ENCODE results near the gene MSH3.

Gene MSH3

DNA sequence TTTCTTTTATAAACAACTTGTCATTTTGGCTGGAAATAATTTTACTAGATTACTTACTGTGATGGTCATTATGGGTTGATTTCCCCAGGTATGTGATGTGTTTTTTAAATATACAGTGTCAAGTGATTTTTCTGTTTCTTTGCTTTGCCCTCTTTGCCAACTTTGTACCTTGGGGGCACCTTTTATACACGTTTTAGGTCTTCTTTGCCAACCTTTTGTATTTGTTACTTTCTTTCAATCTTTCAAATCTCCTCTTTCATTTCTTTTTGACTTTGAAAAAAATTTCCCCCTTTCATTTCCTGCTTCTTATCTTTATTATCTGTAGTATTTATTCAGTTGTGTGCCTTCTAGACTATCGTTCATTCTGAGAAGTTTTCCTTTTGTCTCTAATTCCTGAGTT is 65.7 kb downstream of the MSH3 start:
- no peaks in the 10 kb centered on the region for H3F3A ChIP-seq (ENCODE audit: control insufficient read depth, insufficient read depth)
- H3K36me3 ChIP-seq (ENCODE audit: control insufficient read depth, low read length) = peaks cover 16% of the 10 kb centered on the region
- H3K79me2 ChIP-seq (ENCODE audit: control insufficient read depth, low read length) = no peaks in the 10 kb centered on the region
- H4K20me1 ChIP-seq (ENCODE audit: control insufficient read depth, insufficient read depth, low read depth, low read length) = no peaks in the 10 kb centered on the region
- H3K9me3 ChIP-seq (ENCODE audit: control insufficient read depth, insufficient read depth, low read length) = no peaks in the 10 kb centered on the region
- H3K4me3 ChIP-seq (ENCODE audit: low read length) = no peak overlapping the region
- no peaks in the 10 kb centered on the region for H3K4me1 ChIP-seq (ENCODE audit: control insufficient read depth, low read length)
- H3K27me3 ChIP-seq (ENCODE audit: control insufficient read depth, low read length) = no peaks in the 10 kb centered on the region
- no peak overlapping the region for H3K27ac ChIP-seq (ENCODE audit: low read depth, low read length)
- H3K9me2 ChIP-seq (replicated peaks; ENCODE audit: control insufficient read depth, low read length) = no peaks in the 10 kb centered on the region
- TF ChIP-seq EZH2phosphoT487 (IDR thresholded peaks at IDR 0.05; ENCODE audit: borderline replicate concordance, low read length) (no peak), CTCF (IDR thresholded peaks at IDR 0.05; ENCODE audit: low read depth, low read length, poor library complexity, severe bottlenecking) (no peak)
- no peak overlapping the region for H3K4me2 ChIP-seq (ENCODE audit: low read length)

- TF ChIP-seq CTCF (IDR thresholded peaks at IDR 0.05; ENCODE audit: low read depth, low read length, poor library complexity, severe bottlenecking) = no peak
- TF ChIP-seq EZH2phosphoT487 (IDR thresholded peaks at IDR 0.05; ENCODE audit: borderline replicate concordance, low read length) = no peak
- Histone ChIP-seq H3K27me3 (ENCODE audit: control insufficient read depth, low read length) (no peaks in the 10 kb centered on the region), H3K9me2 (replicated peaks; ENCODE audit: control insufficient read depth, low read length) (no peaks in the 10 kb centered on the region), H3K27ac (ENCODE audit: low read depth, low read length) (no peak overlapping the region), H3K9me3 (ENCODE audit: control insufficient read depth, insufficient read depth, low read length) (no peaks in the 10 kb centered on the region), H3K36me3 (ENCODE audit: control insufficient read depth, low read length) (peaks cover 33% of the 10 kb centered on the region), H3K79me2 (ENCODE audit: control insufficient read depth, low read length) (no peaks in the 10 kb centered on the region), H3K4me1 (ENCODE audit: control insufficient read depth, low read length) (no peaks in the 10 kb centered on the region), H3F3A (ENCODE audit: control insufficient read depth, insufficient read depth) (no peaks in the 10 kb centered on the region), H3K4me3 (ENCODE audit: low read length) (no peak overlapping the region), H3K4me2 (ENCODE audit: low read length) (no peak overlapping the region), H4K20me1 (ENCODE audit: control insufficient read depth, insufficient read depth, low read depth, low read length) (no peaks in the 10 kb centered on the region)
These were observed 68.5 kb downstream of the MSH3 start for GRCh38 chr5:80722916-80723315.

DNA sequence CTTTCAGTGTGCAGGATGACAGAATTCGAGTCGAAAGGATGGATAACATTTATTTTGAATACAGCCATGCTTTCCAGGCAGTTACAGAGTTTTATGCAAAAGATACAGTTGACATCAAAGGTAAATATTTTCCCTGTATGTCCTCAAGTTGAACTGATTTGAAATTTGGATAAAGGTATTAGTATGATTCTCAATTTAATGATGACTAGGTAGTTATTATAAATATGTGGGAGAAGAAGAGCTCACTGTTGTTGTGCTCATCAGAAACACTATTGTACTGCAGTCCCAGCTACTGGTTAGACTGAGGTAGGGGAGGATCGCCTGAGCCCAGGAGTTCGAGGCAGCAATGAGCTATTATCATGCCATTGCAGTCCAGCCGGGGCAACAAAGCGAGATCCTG is 71.0 kb downstream of the MSH3 start:
- no peak overlapping the region for H3K4me2 ChIP-seq (ENCODE audit: low read length)
- no peaks in the 10 kb centered on the region for H3K4me1 ChIP-seq (ENCODE audit: control insufficient read depth, low read length)
- no peak overlapping the region for H3K27ac ChIP-seq (ENCODE audit: low read depth, low read length)
- H3K79me2 ChIP-seq (ENCODE audit: control insufficient read depth, low read length) = no peaks in the 10 kb centered on the region
- no peaks in the 10 kb centered on the region for H3F3A ChIP-seq (ENCODE audit: control insufficient read depth, insufficient read depth)
- no peak overlapping the region for H3K4me3 ChIP-seq (ENCODE audit: low read length)
- H3K27me3 ChIP-seq (ENCODE audit: control insufficient read depth, low read length) = no peaks in the 10 kb centered on the region
- H3K9me2 ChIP-seq (replicated peaks; ENCODE audit: control insufficient read depth, low read length) = no peaks in the 10 kb centered on the region
- TF ChIP-seq EZH2phosphoT487 (IDR thresholded peaks at IDR 0.05; ENCODE audit: borderline replicate concordance, low read length) (no peak), CTCF (IDR thresholded peaks at IDR 0.05; ENCODE audit: low read depth, low read length, poor library complexity, severe bottlenecking) (no peak)
- no peaks in the 10 kb centered on the region for H3K9me3 ChIP-seq (ENCODE audit: control insufficient read depth, insufficient read depth, low read length)
- H4K20me1 ChIP-seq (ENCODE audit: control insufficient read depth, insufficient read depth, low read depth, low read length) = no peaks in the 10 kb centered on the region
- peaks cover 47% of the 10 kb centered on the region for H3K36me3 ChIP-seq (ENCODE audit: control insufficient read depth, low read length)

DNA sequence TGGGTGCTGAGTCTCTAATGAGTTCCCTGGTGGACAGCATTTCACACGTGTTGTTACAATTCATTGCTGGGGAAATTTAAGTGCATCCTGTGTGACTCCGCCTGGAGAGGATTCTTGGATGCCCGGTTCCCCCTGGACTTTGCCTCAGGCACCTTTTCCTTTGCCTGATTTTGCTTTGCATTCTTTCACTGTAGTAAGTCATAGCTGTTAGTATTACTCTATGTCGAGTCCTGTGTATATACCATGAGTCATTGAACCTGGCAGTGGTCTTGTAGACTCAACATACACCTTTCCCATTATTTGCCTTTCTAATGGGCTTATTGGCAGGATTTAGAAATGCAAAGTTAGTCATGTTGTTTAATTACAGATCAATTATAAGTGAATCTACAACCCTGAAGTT is 82.3 kb downstream of the MSH3 start:
- no peaks in the 10 kb centered on the region for H4K20me1 ChIP-seq (ENCODE audit: control insufficient read depth, insufficient read depth, low read depth, low read length)
- no peaks in the 10 kb centered on the region for H3F3A ChIP-seq (ENCODE audit: control insufficient read depth, insufficient read depth)
- no peaks in the 10 kb centered on the region for H3K79me2 ChIP-seq (ENCODE audit: control insufficient read depth, low read length)
- no peaks in the 10 kb centered on the region for H3K27me3 ChIP-seq (ENCODE audit: control insufficient read depth, low read length)
- peaks cover 14% of the 10 kb centered on the region for H3K36me3 ChIP-seq (ENCODE audit: control insufficient read depth, low read length)
- H3K4me1 ChIP-seq (ENCODE audit: control insufficient read depth, low read length) = no peaks in the 10 kb centered on the region
- no peak overlapping the region for H3K4me2 ChIP-seq (ENCODE audit: low read length)
- H3K4me3 ChIP-seq (ENCODE audit: low read length) = no peak overlapping the region
- no peak overlapping the region for H3K27ac ChIP-seq (ENCODE audit: low read depth, low read length)
- no peaks in the 10 kb centered on the region for H3K9me2 ChIP-seq (replicated peaks; ENCODE audit: control insufficient read depth, low read length)
- no peaks in the 10 kb centered on the region for H3K9me3 ChIP-seq (ENCODE audit: control insufficient read depth, insufficient read depth, low read length)
- TF ChIP-seq CTCF (IDR thresholded peaks at IDR 0.05; ENCODE audit: low read depth, low read length, poor library complexity, severe bottlenecking) (no peak), EZH2phosphoT487 (IDR thresholded peaks at IDR 0.05; ENCODE audit: borderline replicate concordance, low read length) (no peak)
